A549 (cell line): ENCODE data around the gene NSMCE1. TPM values are rescaled to one million over a fixed set of nuclear protein-coding genes. Genes with fewer than 3 reads are reported as not detected.

Experiments
- ATAC-seq, 2 experiments: fragments of 200-7000 bp in 1 of 2; fragments of >200 bp in 1 of 2; cut with Nextera tagmentation in 1 of 2; cut with Tn5 transposase in 1 of 2; 3 replicates each; pipeline versions ENCODE4 v1.8.0 to v1.9.1; 2018 to 2020; ENCODE audit warnings: mild to moderate bottlenecking in 1 of 2, moderate library complexity in 1 of 2
- CTCF ChIA-PET: fragments of 300-600 bp; sonication (Branson Sonifier 250); formaldehyde crosslinking; extraction: SDS; loops from one replicate; lab custom pipeline; 2021; ENCODE audit warnings: antibody characterized with exemption, inconsistent platforms; lab: Yijun Ruan, JAX
- POLR2A ChIA-PET: fragments of 350-600 bp; formaldehyde crosslinking; extraction: SDS; loops from one replicate; lab custom pipeline; 2021; ENCODE audit warnings: antibody characterized with exemption, inconsistent platforms; lab: Yijun Ruan, JAX
- DNase-seq, 2 experiments: peaks; one replicate each; pipeline versions ENCODE4 v3.0.0 to v3.0.0-alpha.2; 2011 to 2016; ENCODE audit warnings: low read depth in 1 of 2, low spot score in 1 of 2
- FAIRE-seq: peaks from 2 replicates; lab custom pipeline; 2011; peaks lifted over from hg19 to GRCh38; lab: Jason Lieb, UNC
- H3K27ac ChIP-seq, 2 experiments: fragments of >200 bp; sonication (Bioruptor Twin); formaldehyde crosslinking; 3 replicates each; pipeline ENCODE4 v1.5.1; 2016 to 2017
- H3K4me1 ChIP-seq: fragments of >200 bp; sonication (Bioruptor Twin); formaldehyde crosslinking; 3 replicates; pipeline ENCODE4 v1.6.1; 2016
- H3K4me2 ChIP-seq: fragments of >200 bp; sonication (Bioruptor Twin); formaldehyde crosslinking; 3 replicates; pipeline ENCODE4 v1.6.1; 2016
- H3K4me3 ChIP-seq: fragments of >200 bp; sonication (Bioruptor Twin); formaldehyde crosslinking; 3 replicates; pipeline ENCODE4 v1.5.1; 2016
- H3K9me3 ChIP-seq: fragments of >200 bp; sonication (Bioruptor Twin); formaldehyde crosslinking; 3 replicates; pipeline ENCODE4 v1.6.1; 2016
- CBX2 ChIP-seq: fragments of 200-600 bp; sonication (generic); IDR thresholded peaks from 2 replicates; pipeline ENCODE4 v1.6.1; 2016; ENCODE audit warnings: low read depth, mild to moderate bottlenecking, borderline replicate concordance
- CHD4 ChIP-seq: fragments of 200-600 bp; sonication (generic); IDR thresholded peaks from 2 replicates; pipeline ENCODE4 v1.6.1; 2016; ENCODE audit warnings: antibody characterized with exemption, mild to moderate bottlenecking, borderline replicate concordance
- FOSL2 ChIP-seq, 2 experiments: fragments of 450-650 bp in 1 of 2; fragments of >200 bp in 1 of 2; sonication (Bioruptor Twin) in 1 of 2; formaldehyde crosslinking; IDR thresholded peaks; 2 replicates each; pipeline versions ENCODE4 v1.5.0 to v1.6.1; 2016 to 2020; ENCODE audit warnings: mild to moderate bottlenecking in 1 of 2, moderate library complexity in 1 of 2
- HDAC2 ChIP-seq: fragments of 200-600 bp; sonication (generic); IDR thresholded peaks from 2 replicates; pipeline ENCODE4 v1.6.1; 2016
- MAFK ChIP-seq: fragments of 450-650 bp; IDR thresholded peaks from 2 replicates; pipeline ENCODE4 v1.6.1; 2014; ENCODE audit not compliant: partially characterized antibody
- RAD21 ChIP-seq, 2 experiments: fragments of >200 bp in 1 of 2; sonication (Bioruptor Twin) in 1 of 2; formaldehyde crosslinking in 1 of 2; IDR thresholded peaks in 1 of 2; conservative IDR thresholded peaks in 1 of 2; 2 replicates in 1 of 2; 3 replicates in 1 of 2; pipeline ENCODE4 v1.6.1; 2012 to 2018; ENCODE audit warnings: inconsistent platforms in 1 of 2
- RCOR1 ChIP-seq: fragments of 150-350 bp; IDR thresholded peaks from 2 replicates; pipeline ENCODE4 v1.6.1; 2014; ENCODE audit warnings: antibody characterized with exemption, low read length, low read depth
- RFX5 ChIP-seq: fragments of 450-650 bp; IDR thresholded peaks from 2 replicates; pipeline ENCODE4 v1.7.1; 2014; ENCODE audit warnings: antibody characterized with exemption, mild to moderate bottlenecking, moderate library complexity
- SMC3 ChIP-seq: fragments of >200 bp; sonication (Bioruptor Twin); formaldehyde crosslinking; IDR thresholded peaks from 3 replicates; pipeline ENCODE4 v1.6.1; 2018; ENCODE audit warnings: inconsistent platforms
- WGBS: methylation state at CpG from one replicate; pipeline ENCODE4 v1.1.6; 2017; ENCODE audit errors: missing lambda C conversion rate; 5-methylcytosine and 5-hydroxymethylcytosine counted together
- polyA plus RNA-seq, 4 experiments: library from polyadenylated mRNA; depleted of rRNA in 3 of 4; stranded (reverse); fragments of >200 nt; fragmentation: RNase III in 1 of 4; extraction: RNeasy Plus Mini Kit Qiagen cat#74134 plus additional on column Dnase treatment in 1 of 4; gene quantifications; 2 replicates in 3 of 4; 3 replicates in 1 of 4; pipeline ENCODE4 v1.2.3, GENCODE V29; 2011 to 2017
- TF ChIP-seq, protein P1 (sequence below): fragments of >200 bp; sonication (Bioruptor Twin); formaldehyde crosslinking; IDR thresholded peaks from 3 replicates; pipeline ENCODE4 v1.5.1; 2016
- TF ChIP-seq, protein P2 (sequence below): IDR thresholded peaks from 2 replicates; pipeline ENCODE4 v1.6.1; 2012
- TF ChIP-seq, protein P3 (sequence below): fragments of 450-650 bp; IDR thresholded peaks from 2 replicates; pipeline ENCODE4 v1.6.1; 2014; ENCODE audit warnings: antibody characterized with exemption

The NSMCE1 gene
- polyA plus RNA-seq, 2 of the 4 experiments (the other 2 are of a cell fraction): 32.0 to 59.9 TPM

DNA sequence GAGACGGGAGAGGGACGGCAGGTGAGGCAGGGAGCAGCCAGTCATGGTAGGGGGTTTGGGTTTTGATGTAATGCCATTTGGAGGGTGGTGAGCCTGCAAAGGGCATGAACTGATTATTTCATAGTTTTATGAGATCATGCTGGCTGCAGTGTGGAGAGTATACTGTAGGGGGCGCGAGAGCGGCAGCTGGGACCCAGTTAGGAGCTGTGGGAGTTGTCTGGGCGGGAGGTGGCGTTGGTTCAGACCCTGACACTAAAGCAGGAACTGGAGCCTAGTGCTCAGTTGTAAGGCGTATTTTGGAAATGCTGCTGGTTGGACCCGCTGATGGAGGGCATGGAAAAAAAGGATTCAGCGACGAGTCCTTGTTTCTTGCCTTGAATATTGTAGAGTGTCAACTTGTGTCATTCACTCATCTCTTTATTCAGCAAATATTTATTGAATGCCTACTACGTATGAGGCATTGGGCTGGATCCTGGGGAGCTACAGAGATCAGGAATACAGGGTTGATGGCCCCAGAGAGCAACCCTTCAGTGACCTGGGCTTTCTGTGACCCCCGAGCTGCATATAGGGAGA lies 89.0 kb downstream of the NSMCE1 start:
- H3K4me1 ChIP-seq: peaks cover 8% of the 10 kb centered on the region
- H3K27ac ChIP-seq: no peak overlapping the region
- TF ChIP-seq HDAC2 (no peak), SMC3 (peak; percentile 41; the same call in 1 of the 3 replicates), RAD21 (conservative IDR thresholded peaks at IDR 0.05 in 1 of 2, IDR thresholded peaks at IDR 0.05 in 1 of 2) (peak; percentile 47 to 73), CHD4 (no peak)
- TF ChIP-seq, protein P1, sequence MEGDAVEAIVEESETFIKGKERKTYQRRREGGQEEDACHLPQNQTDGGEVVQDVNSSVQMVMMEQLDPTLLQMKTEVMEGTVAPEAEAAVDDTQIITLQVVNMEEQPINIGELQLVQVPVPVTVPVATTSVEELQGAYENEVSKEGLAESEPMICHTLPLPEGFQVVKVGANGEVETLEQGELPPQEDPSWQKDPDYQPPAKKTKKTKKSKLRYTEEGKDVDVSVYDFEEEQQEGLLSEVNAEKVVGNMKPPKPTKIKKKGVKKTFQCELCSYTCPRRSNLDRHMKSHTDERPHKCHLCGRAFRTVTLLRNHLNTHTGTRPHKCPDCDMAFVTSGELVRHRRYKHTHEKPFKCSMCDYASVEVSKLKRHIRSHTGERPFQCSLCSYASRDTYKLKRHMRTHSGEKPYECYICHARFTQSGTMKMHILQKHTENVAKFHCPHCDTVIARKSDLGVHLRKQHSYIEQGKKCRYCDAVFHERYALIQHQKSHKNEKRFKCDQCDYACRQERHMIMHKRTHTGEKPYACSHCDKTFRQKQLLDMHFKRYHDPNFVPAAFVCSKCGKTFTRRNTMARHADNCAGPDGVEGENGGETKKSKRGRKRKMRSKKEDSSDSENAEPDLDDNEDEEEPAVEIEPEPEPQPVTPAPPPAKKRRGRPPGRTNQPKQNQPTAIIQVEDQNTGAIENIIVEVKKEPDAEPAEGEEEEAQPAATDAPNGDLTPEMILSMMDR: peak; percentile 55
- POLR2A ChIA-PET: interaction anchor here (1.1 kb wide), 1 partner anchor 24 kb away, joined by 5 read pairs; the partner anchor contains the start of gene KDM8
- 22% methylated on average over 13 of the region's 13 CpGs for WGBS
- H3K9me3 ChIP-seq: no peaks in the 10 kb centered on the region
- peak; percentile 58 to 69 for DNase-seq
- CTCF ChIA-PET: interaction anchor here (0.5 to 5.7 kb wide), 22 partner anchors 8 to 277 kb away, joined by 3 to 57 read pairs (median 4); partner anchors contain the start of gene KDM8
- 0 out of 3 replicates have a peak overlapping the region, but pooled peaks have one; percentile 0 for H3K4me2 ChIP-seq
- no peak overlapping the region for H3K4me3 ChIP-seq
- FAIRE-seq: no peak
- ATAC-seq: peak; percentile 54 to 83; a peak in 4 of 6 replicates

DNA sequence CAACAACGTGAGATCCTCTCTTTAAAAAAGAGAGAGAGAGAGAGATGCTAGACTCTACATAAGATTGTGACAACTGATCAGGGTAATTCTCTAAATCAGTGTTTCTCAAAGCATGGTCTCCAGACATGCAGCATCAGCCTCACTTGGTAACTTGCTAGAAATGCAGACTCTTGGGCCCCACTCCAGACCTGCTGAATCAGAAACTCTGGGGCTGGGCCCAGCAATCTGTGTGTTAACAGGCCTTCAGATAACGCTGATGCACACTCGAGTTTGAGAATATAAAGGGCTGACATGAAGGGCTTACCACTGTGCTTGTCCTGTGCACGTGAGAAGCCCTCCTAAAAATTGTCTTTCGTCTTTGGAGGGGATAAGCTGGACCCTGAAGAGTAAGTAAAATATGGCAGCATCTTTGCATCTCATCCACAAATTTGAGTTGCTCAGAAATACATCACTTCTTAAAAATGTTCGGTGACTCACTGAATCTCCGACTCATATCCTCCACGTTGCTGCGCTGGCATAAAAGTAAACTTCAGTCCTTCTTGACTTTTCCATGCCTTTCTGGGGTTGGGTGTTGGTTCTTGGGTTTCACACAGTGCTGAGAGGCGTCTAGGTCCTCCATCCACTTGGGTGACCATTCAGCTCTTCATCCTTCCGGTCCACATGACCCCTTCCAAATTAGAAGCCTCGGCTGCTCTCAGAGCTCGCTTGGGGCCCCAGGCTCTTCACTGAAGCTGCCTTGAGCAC lies 91.4 kb downstream of the NSMCE1 start:
- WGBS: 50% methylated on average over 13 of the region's 13 CpGs
- CTCF ChIA-PET: interaction anchor here (0.6 to 5.7 kb wide), 8 partner anchors 9 to 191 kb away, joined by 3 to 57 read pairs (median 4); no protein-coding TSS in a partner anchor
- ATAC-seq: peak in 1 of 2 experiments; percentile 39; a peak in 2 of 6 replicates
- no peak for FAIRE-seq
- Histone ChIP-seq H3K4me2 (no peak overlapping the region), H3K27ac (peak overlapping the region in 1 of 2 experiments; percentile 45; a peak in 2 of 6 replicates), H3K9me3 (no peaks in the 10 kb centered on the region), H3K4me1 (peaks cover 10% of the 10 kb centered on the region), H3K4me3 (no peak overlapping the region)
- POLR2A ChIA-PET: no interaction called here
- DNase-seq: peak in 1 of 2 experiments; percentile 59
- TF ChIP-seq MAFK (peak; percentile 43), CBX2 (no peak), FOSL2 (IDR thresholded peaks at IDR 0.05) (no peak), FOSL2 (CRISPR knock-in tag; IDR thresholded peaks at IDR 0.05) (peak; percentile 53), RCOR1 (no peak)
- TF ChIP-seq, protein P2, sequence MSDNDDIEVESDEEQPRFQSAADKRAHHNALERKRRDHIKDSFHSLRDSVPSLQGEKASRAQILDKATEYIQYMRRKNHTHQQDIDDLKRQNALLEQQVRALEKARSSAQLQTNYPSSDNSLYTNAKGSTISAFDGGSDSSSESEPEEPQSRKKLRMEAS: 0 out of 2 replicates have a peak, but pooled peaks have one; percentile 35

DNA sequence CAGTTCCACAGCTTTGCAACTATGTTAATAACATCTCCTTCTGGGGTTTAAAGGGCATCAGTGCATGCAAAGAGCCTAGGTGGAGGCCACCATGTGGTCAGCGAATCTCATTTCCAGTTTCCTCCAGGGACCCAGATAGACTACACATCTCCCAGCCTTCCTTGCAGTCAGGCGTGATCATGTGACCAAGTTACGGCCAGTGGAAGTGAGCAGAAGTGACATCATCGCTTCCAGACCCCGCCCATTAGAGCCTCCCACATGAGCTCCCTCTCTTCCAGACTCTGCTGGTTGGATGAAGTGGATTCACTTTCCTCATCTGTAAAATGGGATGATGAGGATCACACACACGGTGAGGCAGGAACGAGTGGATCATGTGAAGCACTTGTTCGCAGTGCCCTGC lies 92.7 kb downstream of the NSMCE1 start:
- TF ChIP-seq, protein P3, sequence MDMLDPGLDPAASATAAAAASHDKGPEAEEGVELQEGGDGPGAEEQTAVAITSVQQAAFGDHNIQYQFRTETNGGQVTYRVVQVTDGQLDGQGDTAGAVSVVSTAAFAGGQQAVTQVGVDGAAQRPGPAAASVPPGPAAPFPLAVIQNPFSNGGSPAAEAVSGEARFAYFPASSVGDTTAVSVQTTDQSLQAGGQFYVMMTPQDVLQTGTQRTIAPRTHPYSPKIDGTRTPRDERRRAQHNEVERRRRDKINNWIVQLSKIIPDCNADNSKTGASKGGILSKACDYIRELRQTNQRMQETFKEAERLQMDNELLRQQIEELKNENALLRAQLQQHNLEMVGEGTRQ: peak; percentile 51; the same call in 1 of the 2 replicates
- no peak for TF ChIP-seq RFX5
- WGBS: 84% methylated on average over 8 of the region's 8 CpGs
- DNase-seq: peak in 1 of 2 experiments; percentile 37
- no peak overlapping the region for H3K4me2 ChIP-seq
- ChIA-PET CTCF (interaction anchor here (0.7 to 9.0 kb wide), 3 partner anchors 21 to 60 kb away, joined by 3 to 83 read pairs (median 20); no protein-coding TSS in a partner anchor), POLR2A (interaction anchor here (1.5 kb wide), 1 partner anchor 28 kb away, joined by 4 read pairs; the partner anchor contains the start of gene KDM8)
- ATAC-seq: no peak
- no peak overlapping the region for H3K27ac ChIP-seq
- H3K4me1 ChIP-seq: peaks cover 10% of the 10 kb centered on the region
- 0 out of 3 replicates have a peak, but pooled peaks cover 2% of the 10 kb centered on the region for H3K9me3 ChIP-seq
- no peak for FAIRE-seq
- no peak overlapping the region for H3K4me3 ChIP-seq

Other genes with a start within 250 kb of the NSMCE1 start
- not detected in 2 replicates for gene C16orf82, start 201.8 kb downstream of the NSMCE1 start, polyA plus RNA-seq (2011; rRNA removed)
- gene C16orf82, start 201.8 kb downstream of the NSMCE1 start, polyA plus RNA-seq (2017; fragmentation: RNase III; extraction: RNeasy Plus Mini Kit Qiagen cat#74134 plus additional on column Dnase treatment): not detected in 3 replicates
- 1.6 and 2.0 TPM in 2 replicates for gene KDM8, start 65.2 kb downstream of the NSMCE1 start, polyA plus RNA-seq (2011; rRNA removed)
- 2.3 to 3.0 TPM (median 2.4 TPM) in 3 replicates for gene KDM8, start 65.2 kb downstream of the NSMCE1 start, polyA plus RNA-seq (2017; fragmentation: RNase III; extraction: RNeasy Plus Mini Kit Qiagen cat#74134 plus additional on column Dnase treatment)
- 14.4 and 19.9 TPM in 2 replicates for gene IL4R, start 45.2 kb upstream of the NSMCE1 start, polyA plus RNA-seq (2011; rRNA removed)
- gene IL4R, start 45.2 kb upstream of the NSMCE1 start, polyA plus RNA-seq (2017; fragmentation: RNase III; extraction: RNeasy Plus Mini Kit Qiagen cat#74134 plus additional on column Dnase treatment): 16.9 to 21.5 TPM (median 19.3 TPM) in 3 replicates
- gene IL21R, start 133.4 kb upstream of the NSMCE1 start, polyA plus RNA-seq (2011; rRNA removed): 0.07 and 0.09 TPM in 2 replicates
- gene IL21R, start 133.4 kb upstream of the NSMCE1 start, polyA plus RNA-seq (2017; fragmentation: RNase III; extraction: RNeasy Plus Mini Kit Qiagen cat#74134 plus additional on column Dnase treatment): 0.04 TPM in 3 replicates